Neuronal stem cell (in vitro differentiated cells): Measurements from ENCODE around the gene ANXA4.
"Not testable (repeated sequence)": the region's sequence is repeated elsewhere in the genome, so short reads cannot be mapped to it uniquely, and the experiment has no call there.

ENCODE experiments used
- DNase-seq: peaks from one replicate; pipeline ENCODE4 v3.0.0-alpha.2; 2013; ENCODE audit warnings: low spot score
- H2AFZ ChIP-seq: one replicate; pipeline ENCODE4 v1.6.1; 2013; ENCODE audit warnings: mild to moderate bottlenecking, low read length, inconsistent platforms
- H2AK5ac ChIP-seq: 2 replicates; pipeline ENCODE4 v1.6.1; 2013; ENCODE audit warnings: low read depth, mild to moderate bottlenecking, inconsistent platforms, low read length, moderate library complexity, mixed read lengths
- H2BK120ac ChIP-seq: 2 replicates; pipeline ENCODE4 v1.6.1; 2013; ENCODE audit warnings: low read depth, mild to moderate bottlenecking, inconsistent platforms, low read length, moderate library complexity, mixed read lengths
- H2BK12ac ChIP-seq: one replicate; pipeline ENCODE4 v1.6.1; 2013; ENCODE audit warnings: low read length, inconsistent platforms
- H2BK15ac ChIP-seq: 2 replicates; pipeline ENCODE4 v1.6.1; 2013; ENCODE audit warnings: mild to moderate bottlenecking, low read length, inconsistent platforms, mixed read lengths
- H2BK5ac ChIP-seq: one replicate; pipeline ENCODE4 v1.6.1; 2013; ENCODE audit warnings: inconsistent platforms, mild to moderate bottlenecking, low read length, moderate library complexity
- H3K14ac ChIP-seq: one replicate; pipeline ENCODE4 v1.6.1; 2013; ENCODE audit warnings: low read length, inconsistent platforms
- H3K18ac ChIP-seq: 2 replicates; pipeline ENCODE4 v1.6.1; 2013; ENCODE audit warnings: low read length, inconsistent platforms
- H3K23ac ChIP-seq: 2 replicates; pipeline ENCODE4 v1.6.1; 2013; ENCODE audit warnings: low read depth, mild to moderate bottlenecking, mixed read lengths, low read length, inconsistent platforms; ENCODE audit not compliant: poor library complexity
- H3K27ac ChIP-seq: replicated peaks from 3 replicates; pipeline ENCODE4 v1.5.1; 2013; ENCODE audit warnings: low read length, inconsistent platforms
- H3K27me3 ChIP-seq, 3 experiments: 2 replicates each; pipeline ENCODE4 v1.6.1; 2013; ENCODE audit warnings: low read length in 3 of 3, mild to moderate bottlenecking in 2 of 3, inconsistent platforms in 1 of 3, low read depth in 1 of 3, mixed read lengths in 1 of 3, moderate library complexity in 1 of 3; ENCODE audit not compliant: control insufficient read depth in 3 of 3, insufficient read depth in 3 of 3
- H3K36me3 ChIP-seq, 2 donors: replicated peaks in 1 of 2; 2 replicates each; pipeline ENCODE4 v1.6.1; 2013; ENCODE audit warnings: low read length in 2 of 2; ENCODE audit not compliant: control insufficient read depth in 2 of 2, insufficient read depth in 2 of 2
- H3K4ac ChIP-seq: 2 replicates; pipeline ENCODE4 v1.6.1; 2013; ENCODE audit warnings: inconsistent platforms, mild to moderate bottlenecking, low read length, moderate library complexity
- H3K4me1 ChIP-seq, 2 donors: 1 replicate in 1 of 2; 2 replicates in 1 of 2; pipeline ENCODE4 v1.6.1; 2013; ENCODE audit warnings: low read length in 2 of 2, low read depth in 1 of 2; ENCODE audit not compliant: control insufficient read depth in 2 of 2, insufficient read depth in 1 of 2
- H3K4me2 ChIP-seq: one replicate; pipeline ENCODE4 v1.6.1; 2013; ENCODE audit warnings: mild to moderate bottlenecking, low read length, inconsistent platforms; ENCODE audit not compliant: insufficient read depth, poor library complexity, severe bottlenecking
- H3K4me3 ChIP-seq, 2 donors: 2 replicates each; pipeline ENCODE4 v1.5.1; 2013; ENCODE audit warnings: low read length in 2 of 2, mild to moderate bottlenecking in 2 of 2, inconsistent platforms in 1 of 2, moderate library complexity in 1 of 2
- H3K79me1 ChIP-seq: one replicate; pipeline ENCODE4 v1.6.1; 2013; ENCODE audit warnings: low read depth, mild to moderate bottlenecking, inconsistent platforms, low read length, moderate library complexity
- H3K9ac ChIP-seq: one replicate; pipeline ENCODE4 v1.6.1; 2013; ENCODE audit warnings: mild to moderate bottlenecking, low read depth, low read length, inconsistent platforms; ENCODE audit not compliant: poor library complexity
- H3K9me3 ChIP-seq, 2 donors: replicated peaks in 1 of 2; 2 replicates each; pipeline versions ENCODE3 to v1.6.1; 2013; ENCODE audit warnings: low read length in 2 of 2, mild to moderate bottlenecking in 2 of 2, inconsistent platforms in 1 of 2, low read depth in 1 of 2, mixed read lengths in 1 of 2, moderate library complexity in 1 of 2; ENCODE audit not compliant: control insufficient read depth in 2 of 2, insufficient read depth in 1 of 2
- H4K8ac ChIP-seq: one replicate; pipeline ENCODE4 v1.6.1; 2013; ENCODE audit warnings: low read depth, mild to moderate bottlenecking, inconsistent platforms, low read length, moderate library complexity
- H4K91ac ChIP-seq: one replicate; pipeline ENCODE4 v1.6.1; 2013; ENCODE audit warnings: low read length, low read depth, mild to moderate bottlenecking, inconsistent platforms; ENCODE audit not compliant: poor library complexity
- WGBS, 2 donors: extraction: QIAGEN DNeasy Blood & Tissue Kit; methylation state at CpG; one replicate each; pipeline ENCODE4 v1.1.7; 2013; ENCODE audit warnings: missing lambda C conversion rate in 2 of 2, mixed read lengths in 1 of 2; ENCODE audit not compliant: insufficient read length in 2 of 2, insufficient replicate concordance in 1 of 2; ENCODE audit errors: extremely low coverage in 2 of 2; 5-methylcytosine and 5-hydroxymethylcytosine counted together

ANXA4 gene

DNA sequence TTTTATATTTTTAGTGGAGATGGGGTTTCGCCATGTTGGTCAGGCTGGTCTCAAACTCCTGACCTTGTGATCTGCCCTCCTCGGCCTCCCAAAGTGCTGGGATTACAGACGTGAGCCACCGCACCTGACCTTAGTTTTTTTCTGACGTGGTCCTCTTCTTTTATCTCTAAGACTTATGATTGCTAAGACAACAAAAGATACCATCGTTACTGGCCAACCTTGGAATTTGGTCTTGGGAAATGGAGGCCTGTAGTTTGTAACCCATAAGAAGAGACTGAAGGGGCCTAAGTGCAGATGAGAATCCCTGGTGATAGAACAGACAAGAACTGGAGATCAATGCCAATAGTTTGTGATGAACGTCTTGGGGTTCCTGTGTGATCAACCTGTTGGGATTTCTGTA is 21.9 kb downstream of the ANXA4 start:
- H3K79me1 ChIP-seq, H3K4me3 ChIP-seq, H3K23ac ChIP-seq, H2BK15ac ChIP-seq, H3K4ac ChIP-seq, H4K91ac ChIP-seq, DNase-seq, H2AFZ ChIP-seq, H3K27ac ChIP-seq, H3K4me2 ChIP-seq, H3K36me3 ChIP-seq, H3K18ac ChIP-seq, H3K4me1 ChIP-seq, H2AK5ac ChIP-seq, H3K9me3 ChIP-seq, H2BK120ac ChIP-seq, H3K9ac ChIP-seq, H3K14ac ChIP-seq, H3K27me3 ChIP-seq, H4K8ac ChIP-seq, H2BK12ac ChIP-seq, H2BK5ac ChIP-seq: not testable (repeated sequence)
- WGBS, 2 donors, result no CpG with 5 or more reads among the region's 7 CpGs

DNA sequence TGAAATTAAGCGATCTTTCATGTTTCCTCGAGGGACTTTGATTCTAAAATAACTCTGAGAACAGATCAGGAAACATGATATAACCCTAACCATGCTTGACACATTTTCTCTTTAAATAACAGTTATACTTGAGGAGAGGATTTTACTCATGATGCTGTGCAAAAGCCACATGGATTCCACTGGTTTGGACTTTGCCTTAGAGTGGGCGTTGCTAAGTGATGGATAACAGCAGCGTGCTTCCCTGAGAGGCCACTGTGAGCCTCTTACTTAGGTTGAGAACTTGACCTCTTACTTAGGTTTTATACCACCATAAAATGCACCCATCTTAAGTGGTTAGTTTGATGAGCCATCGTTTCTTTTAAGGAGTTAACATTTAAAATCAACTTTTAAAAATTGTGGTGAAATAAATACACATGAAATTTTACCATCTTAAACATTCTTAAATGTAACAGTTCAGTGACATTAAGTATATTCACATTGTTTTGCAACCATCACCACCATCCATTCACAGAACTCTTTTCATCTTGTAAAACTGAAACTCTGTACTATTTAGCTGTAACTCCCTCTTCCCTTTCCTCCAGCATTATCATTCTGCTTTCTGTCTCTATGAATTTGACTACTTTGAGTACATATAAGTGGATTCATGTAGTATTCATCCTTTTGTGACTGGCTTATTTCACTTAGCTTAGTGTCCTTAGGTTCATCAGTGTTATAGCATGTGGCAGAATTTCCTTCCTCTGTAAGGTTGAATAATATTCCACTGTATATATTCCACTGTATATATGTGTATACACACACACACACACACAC is 22.6 kb downstream of the ANXA4 start:
- Histone ChIP-seq H2BK15ac (no peak overlapping the region), H2BK5ac (no peak overlapping the region), H4K8ac (no peak overlapping the region), H3K4ac (no peak overlapping the region), H2BK12ac (no peak overlapping the region), H2BK120ac (no peak overlapping the region), H3K4me3 (no peak overlapping the region), H3K4me1 (no peaks in the 10 kb centered on the region), H3K23ac (no peak overlapping the region), H3K79me1 (no peaks in the 10 kb centered on the region), H3K18ac (no peak overlapping the region), H3K9me3 (no peaks in the 10 kb centered on the region), H3K4me2 (no peak overlapping the region), H3K9ac (no peak overlapping the region), H2AK5ac (no peak overlapping the region), H3K27ac (no peak overlapping the region), H3K27me3 (no peaks in the 10 kb centered on the region), H3K36me3 (no peaks in the 10 kb centered on the region), H4K91ac (no peak overlapping the region), H3K14ac (no peak overlapping the region), H2AFZ (no peak overlapping the region)
- no CpG with 5 or more reads among the region's 5 CpGs for WGBS, 2 donors
- DNase-seq, result no peak

DNA sequence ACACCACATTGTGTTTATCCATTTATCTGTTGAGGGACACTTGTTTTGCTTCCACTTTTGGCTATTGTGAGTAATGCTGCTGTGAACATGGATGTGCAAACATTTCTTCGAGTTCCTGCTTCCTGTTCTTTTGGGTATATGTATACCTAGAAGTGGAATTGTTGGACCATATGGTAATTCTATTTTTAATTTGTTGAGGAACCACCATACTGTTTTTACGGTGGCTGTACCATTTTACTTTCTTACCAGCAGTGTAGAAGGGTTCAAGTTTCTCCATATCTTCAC is 23.1 kb downstream of the ANXA4 start:
- H3K18ac ChIP-seq, result no peak overlapping the region
- WGBS, 2 donors, result no CpG with 5 or more reads among the region's 2 CpGs

DNA sequence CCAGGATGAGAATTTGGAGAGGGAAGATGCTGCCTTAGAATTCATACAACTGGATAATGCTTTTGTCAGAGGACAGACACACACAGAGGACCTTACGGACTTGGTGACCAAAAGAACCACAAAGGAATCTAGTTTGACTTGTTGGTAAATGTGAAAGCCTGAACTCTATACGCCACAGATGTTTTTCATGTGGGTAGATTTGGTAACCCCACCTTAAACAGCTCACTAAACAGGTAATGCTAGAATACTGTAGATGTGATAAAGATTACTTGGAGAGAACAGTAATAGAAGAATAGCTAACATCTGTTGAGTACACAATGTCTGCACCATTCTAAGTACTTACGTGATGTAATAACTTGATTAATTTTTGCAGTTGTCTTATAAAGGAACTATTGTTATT is 24.1 kb downstream of the ANXA4 start:
- Histone ChIP-seq H3K23ac (no peak overlapping the region), H3K4me3 (no peak overlapping the region), H3K4ac (no peak overlapping the region), H3K14ac (no peak overlapping the region), H2BK5ac (no peak overlapping the region), H3K4me1 (no peaks in the 10 kb centered on the region), H4K91ac (no peak overlapping the region), H2AK5ac (no peak overlapping the region), H3K18ac (no peak overlapping the region), H3K27me3 (no peaks in the 10 kb centered on the region), H3K27ac (no peak overlapping the region), H3K36me3 (no peaks in the 10 kb centered on the region), H3K4me2 (no peak overlapping the region), H3K9ac (no peak overlapping the region), H4K8ac (no peak overlapping the region), H3K9me3 (no peaks in the 10 kb centered on the region), H2AFZ (no peak overlapping the region), H2BK12ac (no peak overlapping the region), H3K79me1 (no peaks in the 10 kb centered on the region), H2BK15ac (no peak overlapping the region), H2BK120ac (no peak overlapping the region)
- no CpG with 5 or more reads among the region's 3 CpGs for WGBS, 2 donors
- no peak for DNase-seq

More for the DNA sequence above, 23.1 kb downstream of the ANXA4 start:
- Histone ChIP-seq H2BK120ac (no peak overlapping the region), H4K91ac (no peak overlapping the region), H3K27ac (no peak overlapping the region), H2BK12ac (no peak overlapping the region), H2AFZ (no peak overlapping the region), H3K14ac (no peak overlapping the region), H3K4me3 (no peak overlapping the region), H3K9me3 (no peaks in the 10 kb centered on the region), H3K27me3 (no peaks in the 10 kb centered on the region), H3K9ac (no peak overlapping the region), H3K4me2 (no peak overlapping the region), H2BK5ac (no peak overlapping the region), H3K4ac (no peak overlapping the region), H4K8ac (no peak overlapping the region), H3K79me1 (no peaks in the 10 kb centered on the region), H3K4me1 (no peaks in the 10 kb centered on the region), H3K23ac (no peak overlapping the region), H2BK15ac (no peak overlapping the region), H2AK5ac (no peak overlapping the region), H3K36me3 (no peaks in the 10 kb centered on the region)
- no peak for DNase-seq
